Thyroid gland (tissue), 4 donors: ENCODE measurements around the gene IFNAR1.

ENCODE experiments used
- POLR2A ChIP-seq, 2 donors: fragments of 450-650 bp; IDR thresholded peaks; one replicate each; pipeline ENCODE4 v1.6.1; 2017; ENCODE audit warnings: antibody characterized with exemption in 2 of 2, mild to moderate bottlenecking in 2 of 2, moderate library complexity in 1 of 2
- TF ChIP-seq, protein P1 (sequence below), 6 experiments: fragments of 200-600 bp in 3 of 6; fragments of 450-650 bp in 3 of 6; sonication (generic) in 3 of 6; IDR thresholded peaks; one replicate each; pipeline ENCODE4 v1.5.1; 2016 to 2019; ENCODE audit warnings: antibody characterized with exemption in 6 of 6, mild to moderate bottlenecking in 2 of 6, inconsistent platforms in 1 of 6, moderate library complexity in 1 of 6

DNA sequence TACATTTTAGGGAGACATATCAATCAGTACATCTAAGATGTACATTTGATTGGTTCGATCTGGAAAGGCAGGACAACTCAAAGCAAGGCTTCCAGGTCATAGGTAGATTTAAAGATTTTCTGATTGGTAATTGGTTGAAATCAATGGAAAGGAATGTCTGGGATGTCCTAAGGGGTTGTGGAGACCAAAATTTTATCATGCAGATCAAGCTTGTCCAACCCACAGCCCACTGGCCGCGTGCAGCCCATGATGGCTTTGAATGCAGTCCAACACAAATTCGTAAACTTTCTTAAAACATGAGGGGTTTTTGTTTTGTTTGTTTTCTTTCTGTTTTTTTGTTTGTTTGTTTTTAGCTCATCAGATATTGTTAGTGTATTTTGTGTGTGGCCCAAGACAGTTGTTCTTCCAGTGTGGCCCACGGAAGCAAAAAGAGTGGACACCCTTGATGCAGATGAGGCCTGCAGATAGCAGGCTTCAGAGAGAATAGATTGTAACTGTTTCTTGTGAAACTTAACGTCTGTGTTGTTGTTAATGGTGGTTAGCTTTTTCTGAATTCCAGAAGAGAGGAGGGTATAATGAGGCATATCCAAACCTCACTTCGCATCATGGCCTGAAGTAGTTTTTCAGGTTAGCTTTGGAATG is 3.1 kb downstream of the IFNAR1 start:
- TF ChIP-seq, protein P1, sequence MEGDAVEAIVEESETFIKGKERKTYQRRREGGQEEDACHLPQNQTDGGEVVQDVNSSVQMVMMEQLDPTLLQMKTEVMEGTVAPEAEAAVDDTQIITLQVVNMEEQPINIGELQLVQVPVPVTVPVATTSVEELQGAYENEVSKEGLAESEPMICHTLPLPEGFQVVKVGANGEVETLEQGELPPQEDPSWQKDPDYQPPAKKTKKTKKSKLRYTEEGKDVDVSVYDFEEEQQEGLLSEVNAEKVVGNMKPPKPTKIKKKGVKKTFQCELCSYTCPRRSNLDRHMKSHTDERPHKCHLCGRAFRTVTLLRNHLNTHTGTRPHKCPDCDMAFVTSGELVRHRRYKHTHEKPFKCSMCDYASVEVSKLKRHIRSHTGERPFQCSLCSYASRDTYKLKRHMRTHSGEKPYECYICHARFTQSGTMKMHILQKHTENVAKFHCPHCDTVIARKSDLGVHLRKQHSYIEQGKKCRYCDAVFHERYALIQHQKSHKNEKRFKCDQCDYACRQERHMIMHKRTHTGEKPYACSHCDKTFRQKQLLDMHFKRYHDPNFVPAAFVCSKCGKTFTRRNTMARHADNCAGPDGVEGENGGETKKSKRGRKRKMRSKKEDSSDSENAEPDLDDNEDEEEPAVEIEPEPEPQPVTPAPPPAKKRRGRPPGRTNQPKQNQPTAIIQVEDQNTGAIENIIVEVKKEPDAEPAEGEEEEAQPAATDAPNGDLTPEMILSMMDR (IDR thresholded peaks at IDR 0.05), result no peak
- TF ChIP-seq POLR2A (IDR thresholded peaks at IDR 0.05), result no peak
